GM13976 (cell line): ENCODE results near the gene DDX50.
A peak's percentile ranks its signal among the peaks of the same experiment; 100 is the strongest.
"Not testable (repeated sequence)": the region's sequence is repeated elsewhere in the genome, so short reads cannot be mapped to it uniquely, and the experiment has no call there.

Experiments used
- DNase-seq: peaks from one replicate; pipeline ENCODE4 v3.0.0; 2012; ENCODE audit warnings: low spot score
- CTCF ChIP-seq: IDR thresholded peaks from 2 replicates; pipeline ENCODE4 v1.5.1; 2012; ENCODE audit warnings: borderline replicate concordance, mild to moderate bottlenecking; ENCODE audit not compliant: insufficient read depth; ENCODE audit errors: extremely low read depth, missing control alignments, control extremely low read depth
- in situ Hi-C: fragments of 300-500 bp; cut with MboI; formaldehyde crosslinking; loops from one replicate; pipeline ENCODE4 v1.12.0; 2022; ENCODE audit warnings: low sequenced_read_pairs, mixed read lengths, inconsistent platforms; ENCODE audit not compliant: unreplicated experiment

The DDX50 gene

GRCh38 chr10:68955832-68956532, 54.9 kb downstream of the DDX50 start, which contains the start of gene DDX21:
TSS of gene DDX21 (plus strand) at chr10:68956170. CDS start at chr10:68956226, 56 bp downstream.
- peak; percentile 92 for DNase-seq
- TF ChIP-seq CTCF, result peak; percentile 38
- in situ Hi-C loops, result no loop called here

- TF ChIP-seq CTCF, result no peak
- DNase-seq, result no peak
- in situ Hi-C loops, result no loop called here
Measured at GRCh38 chr10:68957284-68957615, 56.1 kb downstream of the DDX50 start.

- in situ Hi-C loops, result no loop called here
- no peak for TF ChIP-seq CTCF
- DNase-seq, result no peak
Measured at GRCh38 chr10:68957654-68958053, 56.5 kb downstream of the DDX50 start.

- in situ Hi-C loops, result no loop called here
- no peak for DNase-seq
- TF ChIP-seq CTCF, result no peak
Measured at GRCh38 chr10:68959695-68960527, 58.8 kb downstream of the DDX50 start.

- in situ Hi-C loops, result no loop called here
- DNase-seq, result no peak
Measured at GRCh38 chr10:68963151-68963550, 62.0 kb downstream of the DDX50 start.

GRCh38 chr10:68973975-68974374, 72.9 kb downstream of the DDX50 start:
- TF ChIP-seq CTCF, result no peak
- no peak for DNase-seq
- in situ Hi-C loops, result no loop called here

More at GRCh38 chr10:68963151-68963550, 62.0 kb downstream of the DDX50 start:
- no peak for TF ChIP-seq CTCF

- DNase-seq, in situ Hi-C loops: not testable (repeated sequence)
Measured at GRCh38 chr10:68975936-68976473, 74.9 kb downstream of the DDX50 start.

GRCh38 chr10:68979738-68980137, 78.6 kb downstream of the DDX50 start:
- in situ Hi-C loops, DNase-seq: not testable (repeated sequence)
